ENCODE results near the gene ULBP1.

Gene ULBP1

DNA sequence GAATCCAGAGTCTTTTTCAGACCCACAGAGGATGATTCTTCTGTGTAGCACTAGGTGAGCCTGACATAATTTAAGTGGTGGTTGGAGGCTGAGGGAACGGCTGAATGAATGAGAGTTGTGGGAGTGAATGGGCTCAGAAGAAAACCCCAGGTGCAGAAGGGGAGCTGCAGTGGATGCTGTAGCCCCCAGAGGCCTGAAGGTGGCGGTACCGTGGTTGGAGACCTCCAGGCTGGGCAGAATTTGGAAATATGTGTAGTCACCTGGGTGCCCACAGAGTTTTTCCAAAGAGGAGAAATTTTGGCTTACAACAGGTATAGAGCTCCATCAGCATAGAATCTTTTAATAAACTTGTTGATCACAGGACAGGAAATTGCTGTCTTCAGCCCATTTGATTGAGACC lies 34.3 kb upstream of the ULBP1 start:
- no CpG with 5 or more reads among the region's 3 CpGs for WGBS (ENCODE audit: extremely low coverage, insufficient coverage, low lambda C conversion rate)
- H3K27me3 ChIP-seq (ENCODE audit: insufficient read depth, low read length, poor library complexity) = peaks cover 11% of the 10 kb centered on the region
- DNase-seq = peak; percentile 28

DNA sequence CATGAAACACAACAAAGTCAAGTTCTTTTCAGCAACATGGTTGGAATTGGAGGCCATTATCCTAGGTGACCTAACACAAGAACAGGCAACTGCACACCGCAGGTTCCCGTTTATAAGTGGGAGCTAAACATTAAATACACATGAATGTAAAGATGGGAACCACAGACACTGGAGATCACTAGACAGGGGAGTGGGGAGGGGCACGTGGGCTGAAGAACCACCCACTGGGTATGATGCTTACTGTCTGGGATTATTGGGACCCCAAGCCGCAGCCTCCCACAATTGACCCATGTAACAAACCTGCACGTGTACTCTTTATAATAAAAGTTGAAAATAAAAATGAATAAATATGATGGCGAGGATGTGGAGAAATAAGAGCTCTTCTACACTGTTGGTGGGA lies 32.2 kb upstream of the ULBP1 start:
- no peak overlapping the region for H3K4me3 ChIP-seq (ENCODE audit: low read length)
- H3K36me3 ChIP-seq (ENCODE audit: control insufficient read depth, insufficient read depth, low read length) = no peaks in the 10 kb centered on the region
- H4K8ac ChIP-seq (ENCODE audit: low read depth, low read length) = no peak overlapping the region
- no peak overlapping the region for H2AK5ac ChIP-seq (ENCODE audit: low read length)
- H2BK5ac ChIP-seq (ENCODE audit: low read length) = no peak overlapping the region
- H3K79me1 ChIP-seq (ENCODE audit: low read length) = no peaks in the 10 kb centered on the region
- H3K23ac ChIP-seq (ENCODE audit: low read length) = no peak overlapping the region
- H3K56ac ChIP-seq (ENCODE audit: low read length) = no peak overlapping the region
- no peak overlapping the region for H3K27ac ChIP-seq (ENCODE audit: low read depth, low read length)
- H3K79me2 ChIP-seq (ENCODE audit: control insufficient read depth, insufficient read depth, low read length) = no peaks in the 10 kb centered on the region
- no peak for DNase-seq
- no peaks in the 10 kb centered on the region for H3K4me1 ChIP-seq (ENCODE audit: control insufficient read depth, low read depth, low read length)
- H3K18ac ChIP-seq (ENCODE audit: low read length) = no peak overlapping the region
- H3K9ac ChIP-seq (ENCODE audit: low read length) = no peak overlapping the region
- H3K4ac ChIP-seq (ENCODE audit: low read depth, low read length) = no peak overlapping the region
- H3K27me3 ChIP-seq (ENCODE audit: insufficient read depth, low read length, poor library complexity) = peaks cover 3% of the 10 kb centered on the region
- WGBS (ENCODE audit: extremely low coverage, insufficient coverage, low lambda C conversion rate) = no CpG with 5 or more reads among the region's 6 CpGs
- no peak overlapping the region for H3K4me2 ChIP-seq (ENCODE audit: low read length)
- no peak overlapping the region for H2BK120ac ChIP-seq (ENCODE audit: low read depth, low read length)
- no peak overlapping the region for H2BK15ac ChIP-seq (replicated peaks; ENCODE audit: low read depth)
- no peak overlapping the region for H4K5ac ChIP-seq (ENCODE audit: low read length)

More for the DNA sequence above, 34.3 kb upstream of the ULBP1 start:
- Histone ChIP-seq H3K4me3 (ENCODE audit: low read length) (no peak overlapping the region), H3K79me2 (ENCODE audit: control insufficient read depth, insufficient read depth, low read length) (no peaks in the 10 kb centered on the region), H2AK5ac (ENCODE audit: low read length) (no peak overlapping the region), H3K4me2 (ENCODE audit: low read length) (no peak overlapping the region), H4K8ac (ENCODE audit: low read depth, low read length) (no peak overlapping the region), H3K18ac (ENCODE audit: low read length) (no peak overlapping the region), H2BK120ac (ENCODE audit: low read depth, low read length) (no peak overlapping the region), H3K4me1 (ENCODE audit: control insufficient read depth, low read depth, low read length) (no peaks in the 10 kb centered on the region), H2BK15ac (replicated peaks; ENCODE audit: low read depth) (no peak overlapping the region), H4K5ac (ENCODE audit: low read length) (no peak overlapping the region), H2BK5ac (ENCODE audit: low read length) (no peak overlapping the region), H3K9ac (ENCODE audit: low read length) (no peak overlapping the region), H3K56ac (ENCODE audit: low read length) (no peak overlapping the region), H3K4ac (ENCODE audit: low read depth, low read length) (no peak overlapping the region), H3K23ac (ENCODE audit: low read length) (no peak overlapping the region), H3K27ac (ENCODE audit: low read depth, low read length) (no peak overlapping the region), H3K79me1 (ENCODE audit: low read length) (no peaks in the 10 kb centered on the region), H3K36me3 (ENCODE audit: control insufficient read depth, insufficient read depth, low read length) (no peaks in the 10 kb centered on the region)

DNA sequence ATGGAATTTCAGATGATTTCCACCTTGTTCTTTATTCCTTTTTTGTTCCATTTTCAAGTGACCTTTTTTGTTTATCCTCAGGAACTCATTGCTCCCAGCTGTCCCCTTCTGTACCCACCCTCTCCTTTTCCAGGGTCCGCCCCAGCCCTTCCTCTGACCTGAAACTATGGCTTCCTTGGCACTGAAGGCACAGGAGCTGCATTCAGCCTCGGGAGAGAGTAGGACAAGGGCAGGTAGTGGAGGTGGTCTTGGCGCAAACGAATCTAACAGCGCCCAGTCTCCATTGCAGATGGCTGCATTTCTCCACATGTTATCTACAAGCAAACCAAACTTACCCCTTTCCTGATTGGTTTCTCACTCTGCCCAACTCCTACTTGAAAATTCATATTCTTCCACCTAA lies 30.7 kb upstream of the ULBP1 start:
- H2AK5ac ChIP-seq (ENCODE audit: low read length) = no peak overlapping the region
- H3K27me3 ChIP-seq (ENCODE audit: insufficient read depth, low read length, poor library complexity) = peaks cover 12% of the 10 kb centered on the region
- H4K8ac ChIP-seq (ENCODE audit: low read depth, low read length) = no peak overlapping the region
- no peaks in the 10 kb centered on the region for H3K36me3 ChIP-seq (ENCODE audit: control insufficient read depth, insufficient read depth, low read length)
- no CpG with 5 or more reads among the region's 5 CpGs for WGBS (ENCODE audit: extremely low coverage, insufficient coverage, low lambda C conversion rate)
- no peak overlapping the region for H3K27ac ChIP-seq (ENCODE audit: low read depth, low read length)
- no peak overlapping the region for H2BK15ac ChIP-seq (replicated peaks; ENCODE audit: low read depth)
- no peak overlapping the region for H3K4me2 ChIP-seq (ENCODE audit: low read length)
- no peaks in the 10 kb centered on the region for H3K4me1 ChIP-seq (ENCODE audit: control insufficient read depth, low read depth, low read length)
- H3K56ac ChIP-seq (ENCODE audit: low read length) = no peak overlapping the region
- no peak for DNase-seq
- no peak overlapping the region for H2BK5ac ChIP-seq (ENCODE audit: low read length)
- no peak overlapping the region for H3K9ac ChIP-seq (ENCODE audit: low read length)
- H3K79me1 ChIP-seq (ENCODE audit: low read length) = no peaks in the 10 kb centered on the region
- no peak overlapping the region for H3K4ac ChIP-seq (ENCODE audit: low read depth, low read length)
- H3K18ac ChIP-seq (ENCODE audit: low read length) = no peak overlapping the region
- no peak overlapping the region for H2BK120ac ChIP-seq (ENCODE audit: low read depth, low read length)
- no peak overlapping the region for H3K23ac ChIP-seq (ENCODE audit: low read length)
- H4K5ac ChIP-seq (ENCODE audit: low read length) = no peak overlapping the region
- H3K4me3 ChIP-seq (ENCODE audit: low read length) = no peak overlapping the region
- H3K79me2 ChIP-seq (ENCODE audit: control insufficient read depth, insufficient read depth, low read length) = no peaks in the 10 kb centered on the region

DNA sequence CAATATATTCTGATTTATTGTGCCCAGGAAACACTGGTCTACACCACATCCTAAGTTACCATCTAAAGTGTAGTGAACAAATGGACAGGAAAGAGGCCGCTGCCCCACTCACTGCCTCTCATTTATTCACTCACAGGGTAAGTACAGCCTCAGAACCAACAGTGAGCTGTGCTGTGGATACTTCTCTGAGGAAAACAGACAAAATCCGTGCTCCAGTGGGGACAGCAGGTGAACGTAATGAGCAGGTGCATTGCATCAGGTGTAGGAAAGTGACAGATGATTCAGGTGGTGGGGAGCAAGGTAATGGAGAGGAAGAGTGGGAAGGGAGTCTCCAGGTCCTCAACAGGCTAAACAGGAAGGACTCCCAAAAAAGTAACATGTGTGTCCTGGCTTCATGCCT lies 30.3 kb upstream of the ULBP1 start:
- Histone ChIP-seq H2BK120ac (ENCODE audit: low read depth, low read length) (no peak overlapping the region), H3K27me3 (ENCODE audit: insufficient read depth, low read length, poor library complexity) (peaks cover 15% of the 10 kb centered on the region), H2BK5ac (ENCODE audit: low read length) (no peak overlapping the region), H3K4me3 (ENCODE audit: low read length) (no peak overlapping the region), H3K36me3 (ENCODE audit: control insufficient read depth, insufficient read depth, low read length) (no peaks in the 10 kb centered on the region), H4K8ac (ENCODE audit: low read depth, low read length) (no peak overlapping the region), H3K79me1 (ENCODE audit: low read length) (no peaks in the 10 kb centered on the region), H4K5ac (ENCODE audit: low read length) (no peak overlapping the region), H3K56ac (ENCODE audit: low read length) (no peak overlapping the region), H3K18ac (ENCODE audit: low read length) (no peak overlapping the region), H3K9ac (ENCODE audit: low read length) (no peak overlapping the region), H3K23ac (ENCODE audit: low read length) (no peak overlapping the region), H3K79me2 (ENCODE audit: control insufficient read depth, insufficient read depth, low read length) (no peaks in the 10 kb centered on the region), H3K27ac (ENCODE audit: low read depth, low read length) (no peak overlapping the region), H3K4me1 (ENCODE audit: control insufficient read depth, low read depth, low read length) (no peaks in the 10 kb centered on the region), H3K4ac (ENCODE audit: low read depth, low read length) (no peak overlapping the region), H2AK5ac (ENCODE audit: low read length) (no peak overlapping the region), H2BK15ac (replicated peaks; ENCODE audit: low read depth) (no peak overlapping the region), H3K4me2 (ENCODE audit: low read length) (no peak overlapping the region)
- WGBS (ENCODE audit: extremely low coverage, insufficient coverage, low lambda C conversion rate) = no CpG with 5 or more reads among the region's 3 CpGs
- no peak for DNase-seq

DNA sequence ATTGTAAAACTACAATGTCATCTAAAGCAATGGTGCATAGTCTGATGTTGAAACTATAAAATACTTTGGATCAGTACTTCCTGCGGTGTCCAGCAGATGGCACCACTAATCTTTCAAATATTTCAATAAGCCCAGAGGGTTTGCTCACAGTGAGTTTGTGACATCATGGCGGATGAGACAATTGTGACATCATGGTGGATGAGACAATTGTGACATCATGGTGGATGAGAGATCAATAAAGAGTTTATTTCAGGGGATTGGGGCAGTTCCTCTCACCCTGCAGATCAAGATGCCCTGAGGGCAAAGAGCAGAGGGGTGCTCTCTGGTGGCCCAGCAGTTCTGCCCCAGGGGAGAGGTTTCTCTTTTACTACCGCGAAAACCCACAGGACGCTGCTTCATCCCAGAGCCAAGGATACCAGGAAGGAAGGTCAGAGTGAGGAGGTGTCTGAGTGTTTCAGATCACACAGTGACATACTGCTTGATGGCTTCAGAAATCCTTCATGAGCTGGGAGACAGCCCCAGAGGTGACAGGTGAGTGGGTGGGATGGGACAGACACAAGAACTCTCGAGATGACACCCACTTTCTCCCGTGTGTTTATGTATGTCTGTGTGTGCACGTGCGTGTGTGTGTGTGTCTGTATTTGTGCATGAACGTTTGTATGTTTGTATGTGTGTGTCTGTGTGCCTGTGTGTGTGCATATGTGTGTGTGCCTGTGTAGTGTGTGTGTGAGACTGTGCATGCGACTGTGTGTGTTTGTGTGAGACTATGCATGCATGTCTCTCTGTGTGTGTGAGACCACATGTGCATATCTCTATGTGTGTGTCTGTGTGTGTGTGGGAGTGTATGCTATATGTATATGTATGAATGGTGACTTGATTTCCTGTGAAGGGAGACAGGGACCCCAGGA lies 29.2 kb upstream of the ULBP1 start:
- Histone ChIP-seq H3K18ac (ENCODE audit: low read length) (no peak overlapping the region), H4K8ac (ENCODE audit: low read depth, low read length) (no peak overlapping the region), H3K79me1 (ENCODE audit: low read length) (no peaks in the 10 kb centered on the region), H3K4ac (ENCODE audit: low read depth, low read length) (no peak overlapping the region), H2BK5ac (ENCODE audit: low read length) (no peak overlapping the region), H3K27me3 (ENCODE audit: insufficient read depth, low read length, poor library complexity) (peaks cover 26% of the 10 kb centered on the region), H3K4me2 (ENCODE audit: low read length) (no peak overlapping the region), H2BK120ac (ENCODE audit: low read depth, low read length) (no peak overlapping the region), H3K23ac (ENCODE audit: low read length) (no peak overlapping the region), H3K9ac (ENCODE audit: low read length) (no peak overlapping the region), H3K56ac (ENCODE audit: low read length) (no peak overlapping the region), H3K4me3 (ENCODE audit: low read length) (no peak overlapping the region), H3K36me3 (ENCODE audit: control insufficient read depth, insufficient read depth, low read length) (no peaks in the 10 kb centered on the region), H2BK15ac (replicated peaks; ENCODE audit: low read depth) (no peak overlapping the region), H2AK5ac (ENCODE audit: low read length) (no peak overlapping the region), H3K27ac (ENCODE audit: low read depth, low read length) (no peak overlapping the region), H3K79me2 (ENCODE audit: control insufficient read depth, insufficient read depth, low read length) (no peaks in the 10 kb centered on the region), H3K4me1 (ENCODE audit: control insufficient read depth, low read depth, low read length) (no peaks in the 10 kb centered on the region), H4K5ac (ENCODE audit: low read length) (no peak overlapping the region)
- peak; percentile 73 for DNase-seq
- WGBS (ENCODE audit: extremely low coverage, insufficient coverage, low lambda C conversion rate) = no CpG with 5 or more reads among the region's 11 CpGs

DNA sequence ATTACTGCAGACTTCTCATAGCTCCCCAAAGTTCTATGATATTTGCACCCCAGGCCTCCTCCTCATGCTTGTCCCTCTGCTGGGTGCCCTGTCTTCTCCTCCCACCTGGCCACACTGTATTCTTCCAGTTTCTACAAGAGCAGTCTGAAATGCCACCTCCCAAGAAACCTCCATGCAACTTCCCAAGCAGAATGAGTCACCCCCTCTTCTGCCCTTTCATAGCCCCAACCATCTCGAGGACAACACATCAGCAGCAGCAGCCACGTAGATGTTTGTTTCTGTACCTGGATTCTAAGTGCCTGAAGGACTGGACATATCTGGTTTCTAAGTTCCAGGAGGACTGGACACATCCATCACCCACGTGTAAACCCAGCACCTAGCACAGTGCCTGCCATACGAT lies 28.5 kb upstream of the ULBP1 start:
- peaks cover 31% of the 10 kb centered on the region for H3K27me3 ChIP-seq (ENCODE audit: insufficient read depth, low read length, poor library complexity)
- no peak for DNase-seq
- H3K36me3 ChIP-seq (ENCODE audit: control insufficient read depth, insufficient read depth, low read length) = no peaks in the 10 kb centered on the region
- no peak overlapping the region for H3K27ac ChIP-seq (ENCODE audit: low read depth, low read length)
- no peak overlapping the region for H2AK5ac ChIP-seq (ENCODE audit: low read length)
- H3K79me1 ChIP-seq (ENCODE audit: low read length) = no peaks in the 10 kb centered on the region
- no peak overlapping the region for H2BK120ac ChIP-seq (ENCODE audit: low read depth, low read length)
- H3K4ac ChIP-seq (ENCODE audit: low read depth, low read length) = no peak overlapping the region
- no peak overlapping the region for H3K23ac ChIP-seq (ENCODE audit: low read length)
- WGBS (ENCODE audit: extremely low coverage, insufficient coverage, low lambda C conversion rate) = no CpG with 5 or more reads among the region's 4 CpGs
- no peak overlapping the region for H3K9ac ChIP-seq (ENCODE audit: low read length)
- no peak overlapping the region for H3K56ac ChIP-seq (ENCODE audit: low read length)
- no peak overlapping the region for H3K4me3 ChIP-seq (ENCODE audit: low read length)
- no peak overlapping the region for H2BK15ac ChIP-seq (replicated peaks; ENCODE audit: low read depth)
- no peaks in the 10 kb centered on the region for H3K79me2 ChIP-seq (ENCODE audit: control insufficient read depth, insufficient read depth, low read length)
- no peak overlapping the region for H3K4me2 ChIP-seq (ENCODE audit: low read length)
- H3K18ac ChIP-seq (ENCODE audit: low read length) = no peak overlapping the region
- no peak overlapping the region for H4K8ac ChIP-seq (ENCODE audit: low read depth, low read length)
- H4K5ac ChIP-seq (ENCODE audit: low read length) = no peak overlapping the region
- no peak overlapping the region for H2BK5ac ChIP-seq (ENCODE audit: low read length)
- no peaks in the 10 kb centered on the region for H3K4me1 ChIP-seq (ENCODE audit: control insufficient read depth, low read depth, low read length)

Measured in mesendoderm (in vitro differentiated cells).